ENCODE measurements around the gene GINS1. TPM values are rescaled to one million over a fixed set of nuclear protein-coding genes. Genes with fewer than 3 reads are reported as not detected.

Gene GINS1
- total RNA-seq, 2 experiments from 2014 or later: 34.9 to 35.9 TPM

DNA sequence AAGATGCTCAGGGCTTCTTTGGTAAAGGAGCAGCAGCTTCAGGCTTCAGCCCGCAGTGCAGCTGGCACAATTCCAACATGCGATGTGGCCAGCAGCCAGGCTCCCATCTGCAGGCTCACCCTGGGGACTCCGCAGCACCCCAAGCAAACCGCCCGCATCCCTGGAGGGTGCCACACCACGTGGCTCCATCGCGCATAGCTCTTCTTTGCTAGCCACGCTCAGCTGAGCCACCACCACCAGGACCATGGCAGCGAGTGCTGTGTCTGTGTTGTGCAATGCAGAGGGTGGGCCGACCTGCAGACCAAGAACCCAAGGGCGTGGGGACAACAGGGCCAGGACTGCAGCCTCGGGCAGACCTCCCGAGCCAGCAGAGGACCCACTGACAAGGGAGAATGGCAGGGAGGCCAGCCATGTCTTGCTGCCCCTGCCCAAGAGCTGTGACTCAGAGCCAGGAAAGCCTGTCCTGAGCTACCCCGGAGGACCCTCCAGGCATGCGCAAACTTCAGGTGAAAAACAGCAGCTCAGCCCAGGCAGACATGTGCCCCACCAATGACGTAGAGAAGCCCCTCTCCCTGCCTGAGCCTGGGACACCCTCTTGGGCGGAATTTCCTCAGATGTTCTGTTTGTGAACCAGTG lies 87.8 kb downstream of the GINS1 start:
- POLR2A ChIA-PET: no interaction called here
- H3K4me3 Mint-ChIP-seq: no peak overlapping the region
- CTCF ChIA-PET: no interaction called here
- no peaks in the 10 kb centered on the region for H3K4me1 Mint-ChIP-seq (ENCODE audit: low read depth)
- H3K9me3 Mint-ChIP-seq: no peaks in the 10 kb centered on the region
- intact Hi-C loops (cut with micrococcal nuclease): no loop called here
- TF ChIP-seq, protein P1, sequence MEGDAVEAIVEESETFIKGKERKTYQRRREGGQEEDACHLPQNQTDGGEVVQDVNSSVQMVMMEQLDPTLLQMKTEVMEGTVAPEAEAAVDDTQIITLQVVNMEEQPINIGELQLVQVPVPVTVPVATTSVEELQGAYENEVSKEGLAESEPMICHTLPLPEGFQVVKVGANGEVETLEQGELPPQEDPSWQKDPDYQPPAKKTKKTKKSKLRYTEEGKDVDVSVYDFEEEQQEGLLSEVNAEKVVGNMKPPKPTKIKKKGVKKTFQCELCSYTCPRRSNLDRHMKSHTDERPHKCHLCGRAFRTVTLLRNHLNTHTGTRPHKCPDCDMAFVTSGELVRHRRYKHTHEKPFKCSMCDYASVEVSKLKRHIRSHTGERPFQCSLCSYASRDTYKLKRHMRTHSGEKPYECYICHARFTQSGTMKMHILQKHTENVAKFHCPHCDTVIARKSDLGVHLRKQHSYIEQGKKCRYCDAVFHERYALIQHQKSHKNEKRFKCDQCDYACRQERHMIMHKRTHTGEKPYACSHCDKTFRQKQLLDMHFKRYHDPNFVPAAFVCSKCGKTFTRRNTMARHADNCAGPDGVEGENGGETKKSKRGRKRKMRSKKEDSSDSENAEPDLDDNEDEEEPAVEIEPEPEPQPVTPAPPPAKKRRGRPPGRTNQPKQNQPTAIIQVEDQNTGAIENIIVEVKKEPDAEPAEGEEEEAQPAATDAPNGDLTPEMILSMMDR (IDR thresholded peaks at IDR 0.05): no peak
- no peak for ATAC-seq
- H3K27ac Mint-ChIP-seq: no peak overlapping the region
- no peaks in the 10 kb centered on the region for H3K27me3 Mint-ChIP-seq
- H3K36me3 Mint-ChIP-seq (ENCODE audit: low read depth): no peaks in the 10 kb centered on the region
- DNase-seq: no peak

DNA sequence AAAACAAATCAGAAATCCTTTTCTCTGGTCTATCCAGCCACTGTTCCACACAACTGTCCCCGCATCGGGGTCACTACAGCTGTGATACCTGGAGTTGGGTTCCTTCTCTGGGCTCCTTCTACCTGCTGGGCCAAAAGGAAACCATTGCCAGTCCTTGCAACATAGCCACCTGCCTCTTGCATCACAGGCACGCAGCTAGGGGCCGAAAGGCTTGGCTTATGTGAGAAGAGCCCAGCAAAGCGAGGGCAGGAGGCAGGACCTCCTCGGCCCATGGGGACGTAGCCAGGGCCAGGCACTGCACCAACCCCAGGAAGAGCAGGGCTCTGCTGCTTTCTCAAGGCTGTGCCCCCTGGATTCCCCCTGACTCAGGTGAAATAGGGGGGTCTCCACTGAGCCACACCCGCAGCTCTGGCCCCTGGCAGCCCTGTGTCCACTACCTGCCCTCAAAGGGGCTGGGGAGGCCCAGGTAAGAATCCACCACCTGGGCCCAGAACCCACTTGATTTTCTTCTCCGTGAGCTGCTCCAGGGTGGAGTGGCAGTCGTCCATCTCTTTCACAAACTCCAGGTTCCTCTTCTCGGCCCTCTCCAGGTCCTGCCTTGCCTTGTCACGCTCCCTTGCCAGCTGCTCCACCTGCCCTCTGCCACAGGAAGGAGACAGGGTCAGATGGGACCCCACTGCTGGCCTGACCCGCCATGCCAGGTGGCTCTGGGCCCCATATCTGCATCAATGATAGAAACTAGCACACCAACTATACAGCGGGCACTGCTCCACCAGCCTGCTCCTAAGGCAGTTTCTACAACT lies 88.9 kb downstream of the GINS1 start:
- Mint-ChIP-seq H3K4me1 (ENCODE audit: low read depth) (no peaks in the 10 kb centered on the region), H3K27ac (no peak overlapping the region), H3K27me3 (no peaks in the 10 kb centered on the region), H3K9me3 (no peaks in the 10 kb centered on the region), H3K36me3 (ENCODE audit: low read depth) (no peaks in the 10 kb centered on the region), H3K4me3 (no peak overlapping the region)
- ChIA-PET POLR2A (no interaction called here), CTCF (no interaction called here)
- TF ChIP-seq, protein P1 (IDR thresholded peaks at IDR 0.05): no peak
- no peak for ATAC-seq
- no peak for DNase-seq
- intact Hi-C loops (cut with micrococcal nuclease): no loop called here

DNA sequence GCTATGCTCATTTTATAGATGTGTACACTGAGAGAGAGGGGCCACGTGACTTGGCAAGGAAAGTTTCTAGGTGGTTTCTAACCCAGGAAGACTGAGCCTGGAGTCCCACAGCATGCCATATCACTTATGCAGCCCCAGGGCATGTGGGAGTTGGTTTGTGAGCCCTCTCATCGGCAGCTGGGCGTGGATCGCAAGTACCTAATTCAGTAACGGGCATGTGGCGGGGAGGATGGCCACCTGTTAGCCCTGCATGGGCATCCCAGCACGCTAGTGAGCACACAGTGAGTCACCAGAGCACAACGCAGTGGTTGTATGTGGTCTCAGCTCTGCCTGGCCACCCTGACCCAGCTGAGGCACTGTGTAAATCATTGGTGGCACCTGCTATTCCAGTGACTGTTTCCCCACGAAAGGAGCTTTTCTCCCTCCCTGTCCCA lies 89.5 kb downstream of the GINS1 start:
- no peak overlapping the region for H3K4me3 Mint-ChIP-seq
- ChIA-PET CTCF (no interaction called here), POLR2A (no interaction called here)
- no peak for DNase-seq
- no peaks in the 10 kb centered on the region for H3K36me3 Mint-ChIP-seq (ENCODE audit: low read depth)
- no peak overlapping the region for H3K27ac Mint-ChIP-seq
- H3K9me3 Mint-ChIP-seq: no peaks in the 10 kb centered on the region
- H3K27me3 Mint-ChIP-seq: no peaks in the 10 kb centered on the region
- ATAC-seq: no peak
- TF ChIP-seq, protein P1 (IDR thresholded peaks at IDR 0.05): no peak
- no peaks in the 10 kb centered on the region for H3K4me1 Mint-ChIP-seq (ENCODE audit: low read depth)
- intact Hi-C loops (cut with micrococcal nuclease): no loop called here

DNA sequence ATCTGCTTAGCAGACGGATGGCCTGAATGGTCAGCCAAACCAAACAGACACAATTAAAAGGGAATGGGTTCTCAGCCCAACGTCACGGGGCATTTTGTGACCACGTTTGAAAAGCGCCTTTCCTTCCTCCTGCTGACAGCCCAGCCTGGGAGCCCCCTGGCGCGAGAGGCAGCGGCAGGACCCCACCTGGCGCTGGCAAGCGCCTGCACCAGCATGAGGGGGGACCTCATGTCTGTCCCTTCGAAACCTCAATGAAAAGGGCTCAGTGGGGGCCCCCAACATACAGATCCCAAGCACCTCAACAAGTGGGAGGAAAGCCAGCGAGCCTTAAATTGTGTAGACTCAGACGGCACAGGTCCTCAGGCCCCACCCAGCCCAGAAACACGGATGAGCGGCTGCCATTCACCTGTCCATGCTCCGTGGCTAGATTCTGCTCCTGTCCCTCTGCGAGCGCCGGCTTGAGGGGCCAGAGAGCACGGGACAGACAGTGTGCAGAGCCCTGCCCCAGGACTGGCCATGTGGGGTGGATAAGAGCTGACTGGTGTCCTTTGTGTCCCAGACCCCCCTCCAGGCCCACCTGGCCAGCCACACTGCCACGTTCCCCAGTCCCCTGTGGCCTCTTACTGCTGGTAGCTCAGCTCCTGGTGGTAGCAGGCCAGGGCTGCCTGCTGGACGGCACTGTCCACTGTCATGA lies 90.3 kb downstream of the GINS1 start:
- no peak overlapping the region for H3K27ac Mint-ChIP-seq
- CTCF ChIA-PET: no interaction called here
- H3K9me3 Mint-ChIP-seq: no peaks in the 10 kb centered on the region
- POLR2A ChIA-PET: no interaction called here
- TF ChIP-seq, protein P1 (IDR thresholded peaks at IDR 0.05): no peak
- DNase-seq (no peak), ATAC-seq (no peak)
- no peak overlapping the region for H3K4me3 Mint-ChIP-seq
- intact Hi-C loops (cut with micrococcal nuclease): no loop called here
- no peaks in the 10 kb centered on the region for H3K27me3 Mint-ChIP-seq
- no peaks in the 10 kb centered on the region for H3K4me1 Mint-ChIP-seq (ENCODE audit: low read depth)
- no peaks in the 10 kb centered on the region for H3K36me3 Mint-ChIP-seq (ENCODE audit: low read depth)

Other genes with a start within 250 kb of the GINS1 start
- 10 to 100 TPM; 39.4 to 42.8 TPM for gene ENTPD6, start 212.0 kb upstream of the GINS1 start, total RNA-seq
- 10 to 100 TPM; 26.1 to 26.5 TPM for gene PYGB, start 159.6 kb upstream of the GINS1 start, total RNA-seq
- 10 to 100 TPM; 16.0 to 17.0 TPM for gene ABHD12, start 16.8 kb upstream of the GINS1 start, total RNA-seq
- gene NINL, start 177.9 kb downstream of the GINS1 start, total RNA-seq: 1 to 10 TPM; 2.3 to 4.1 TPM
- 1 to 10 TPM; 7.6 to 8.0 TPM for gene NANP, start 216.3 kb downstream of the GINS1 start, total RNA-seq